ENCODE results near the gene ANKRD33B. TPM values are rescaled to one million over a fixed set of nuclear protein-coding genes. Genes with fewer than 3 reads are reported as not detected.

ANKRD33B gene
- total and polyA plus RNA-seq, 2 experiments from 2014 or later: 2.9 to 15.4 TPM

GRCh38 chr5:10615693-10616092 is 51.8 kb downstream of the ANKRD33B start (continued):
- no peak for TF ChIP-seq ZNF462 (CRISPR knock-in tag; IDR thresholded peaks at IDR 0.05)
- TF ChIP-seq POLR2AphosphoS5 (IDR thresholded peaks at IDR 0.05; ENCODE audit: low read depth): no peak
- TF ChIP-seq REST (IDR thresholded peaks at IDR 0.05; ENCODE audit: unreplicated experiment): no peak
- TF ChIP-seq ZNF331 (CRISPR knock-in tag; IDR thresholded peaks at IDR 0.05; ENCODE audit: low read depth): no peak
- no peak for TF ChIP-seq ZNF114 (CRISPR knock-in tag; IDR thresholded peaks at IDR 0.05)

GRCh38 chr5:10617103-10617502 is 53.2 kb downstream of the ANKRD33B start:
- H3K4me2 ChIP-seq: no peak overlapping the region
- no peaks in the 10 kb centered on the region for H3K27me3 Mint-ChIP-seq (ENCODE audit: insufficient read depth, low read depth, poor library complexity)
- H3K36me3 ChIP-seq (ENCODE audit: insufficient read depth): no peaks in the 10 kb centered on the region
- no peaks in the 10 kb centered on the region for H3K9me2 ChIP-seq (ENCODE audit: insufficient read depth)
- no peaks in the 10 kb centered on the region; the same call in 1 of the 2 replicates for H3K4me1 ChIP-seq (ENCODE audit: insufficient read depth)
- no peak for DNase-seq (ENCODE audit: low spot score)
- H3K79me2 ChIP-seq (replicated peaks; ENCODE audit: insufficient read depth): no peaks in the 10 kb centered on the region
- H3K9me3 Mint-ChIP-seq: peaks cover 5% of the 10 kb centered on the region
- H3K27ac ChIP-seq (ENCODE audit: low read depth): no peak overlapping the region
- ATAC-seq: no peak
- H3K4me1 Mint-ChIP-seq: peaks cover 10% of the 10 kb centered on the region
- H3K4me3 ChIP-seq: no peak overlapping the region
- no peaks in the 10 kb centered on the region for H3K27me3 ChIP-seq (ENCODE audit: insufficient read depth)
- H3K36me3 Mint-ChIP-seq (ENCODE audit: low read depth): peaks cover 3% of the 10 kb centered on the region; the same call in 1 of the 3 replicates
- no peak overlapping the region for H3K27ac Mint-ChIP-seq
- no peaks in the 10 kb centered on the region for H3F3A ChIP-seq (replicated peaks; ENCODE audit: low read depth)
- H3K4me3 Mint-ChIP-seq: no peak overlapping the region
- H2AFZ ChIP-seq: no peak overlapping the region
- no peaks in the 10 kb centered on the region; the same call in 1 of the 2 replicates for H4K20me1 ChIP-seq (replicated peaks; ENCODE audit: insufficient read depth)
- TF ChIP-seq EZH2phosphoT487 (IDR thresholded peaks at IDR 0.05; ENCODE audit: unreplicated experiment) (no peak), ZNF462 (CRISPR knock-in tag; IDR thresholded peaks at IDR 0.05) (no peak), ZNF331 (CRISPR knock-in tag; IDR thresholded peaks at IDR 0.05; ENCODE audit: low read depth) (no peak)

Measured in GM23338 (cell line).